NCI-H2029 (cell line): ENCODE results near the gene ARHGAP32.
A peak's percentile ranks its signal among the peaks of the same experiment; 100 is the strongest.
"Not testable (repeated sequence)": the region's sequence is repeated elsewhere in the genome, so short reads cannot be mapped to it uniquely, and the experiment has no call there.

Experiments used
- DNase-seq: peaks from one replicate; lab custom pipeline; 2025; lab: John Stamatoyannopoulos, UW

ARHGAP32 gene

DNA sequence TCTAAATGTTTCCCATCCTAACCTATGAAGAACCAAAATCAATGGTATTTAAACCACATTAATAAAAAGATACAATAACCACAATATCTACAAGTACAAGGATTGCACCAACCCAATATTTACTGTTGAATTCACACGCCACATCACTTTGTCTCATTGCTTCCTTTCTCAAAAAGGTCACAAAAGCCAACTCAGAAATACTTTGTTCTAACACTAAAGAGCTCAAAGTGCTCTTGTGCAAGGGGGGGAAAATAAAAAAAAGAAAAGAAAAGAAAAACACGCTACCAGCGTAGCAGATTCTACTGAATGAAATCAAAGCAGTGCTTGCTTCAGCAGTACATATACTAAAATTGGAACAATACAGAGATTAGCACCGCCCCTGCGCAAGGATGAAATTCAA lies 10.5 kb upstream of the ARHGAP32 start:
- DNase-seq: no peak

DNA sequence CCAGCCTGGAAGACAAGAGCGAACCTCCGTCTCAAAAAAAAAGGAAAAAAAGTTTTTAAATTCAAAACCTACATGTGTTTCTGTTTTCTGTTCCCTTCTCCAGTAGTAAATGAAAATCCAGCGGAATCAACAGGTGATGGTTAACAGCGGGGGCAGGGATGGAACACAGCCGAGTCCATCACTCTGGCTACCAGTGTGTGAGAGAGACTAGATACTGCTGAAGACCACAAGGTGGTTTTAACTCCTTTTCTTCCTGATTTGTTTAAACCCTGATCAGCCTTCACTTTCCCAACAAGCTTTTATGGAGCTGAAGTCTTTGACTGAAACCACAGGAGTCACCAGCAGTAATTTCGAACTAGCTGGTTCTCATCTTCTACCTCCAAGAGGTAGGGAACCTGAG lies 3.6 kb upstream of the ARHGAP32 start:
- DNase-seq: no peak

DNA sequence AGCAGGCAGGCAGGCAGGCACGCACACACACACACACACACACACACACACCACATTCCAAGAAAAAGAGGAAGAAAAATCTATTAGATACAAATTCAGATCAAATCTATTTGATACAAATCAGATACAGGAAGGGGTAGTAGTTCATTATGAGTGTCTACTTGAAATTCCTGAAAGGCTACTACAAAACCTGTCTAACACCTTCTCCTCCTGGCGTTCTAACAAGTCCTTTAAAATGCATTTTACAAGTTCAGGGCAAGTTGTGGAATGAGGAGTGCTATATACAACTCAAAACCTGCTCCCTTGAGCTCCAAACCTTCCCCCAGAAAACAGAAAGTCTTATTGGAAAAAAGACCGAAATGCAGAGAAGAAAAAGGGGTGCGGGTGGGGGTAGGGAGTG lies 476 bp downstream of the ARHGAP32 start:
- no peak for DNase-seq

DNA sequence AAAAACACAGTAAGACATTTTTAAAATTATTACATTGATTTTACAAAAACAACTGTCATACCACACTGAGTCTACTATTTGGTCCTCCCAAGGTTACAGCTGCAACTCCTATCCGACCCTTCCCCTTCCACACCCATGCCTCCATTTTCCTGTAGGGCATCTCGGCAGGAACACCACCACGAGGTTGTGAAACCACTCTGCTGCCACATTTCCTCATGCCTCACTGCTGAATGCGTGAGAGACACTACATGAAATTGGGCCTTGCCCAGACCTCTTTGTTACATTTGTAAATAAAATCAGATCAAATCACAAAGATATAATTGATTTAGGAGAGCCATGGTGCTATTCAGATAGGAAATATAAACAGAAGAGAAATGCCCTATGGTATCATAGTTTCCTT lies 2.0 kb downstream of the ARHGAP32 start:
- no peak for DNase-seq

DNA sequence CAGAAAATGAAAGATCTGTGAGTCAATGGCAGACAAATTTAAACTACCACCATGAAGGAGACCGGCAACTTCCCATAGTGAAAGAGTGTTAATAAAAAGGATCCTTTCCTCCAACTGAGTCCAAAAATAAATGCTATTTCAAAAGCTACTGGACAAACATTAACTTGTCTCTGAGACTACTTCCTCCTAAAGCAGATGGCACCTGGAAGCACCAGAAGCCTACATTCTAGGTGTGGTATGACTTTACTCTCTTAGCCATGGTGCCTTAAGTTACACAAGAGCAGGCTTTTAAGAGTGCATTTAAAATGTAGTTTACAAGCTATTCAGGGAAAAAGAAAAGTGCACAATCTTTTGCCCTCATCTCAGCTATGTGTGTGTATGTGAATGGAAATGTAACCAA lies 2.5 kb downstream of the ARHGAP32 start:
- DNase-seq: no peak

DNA sequence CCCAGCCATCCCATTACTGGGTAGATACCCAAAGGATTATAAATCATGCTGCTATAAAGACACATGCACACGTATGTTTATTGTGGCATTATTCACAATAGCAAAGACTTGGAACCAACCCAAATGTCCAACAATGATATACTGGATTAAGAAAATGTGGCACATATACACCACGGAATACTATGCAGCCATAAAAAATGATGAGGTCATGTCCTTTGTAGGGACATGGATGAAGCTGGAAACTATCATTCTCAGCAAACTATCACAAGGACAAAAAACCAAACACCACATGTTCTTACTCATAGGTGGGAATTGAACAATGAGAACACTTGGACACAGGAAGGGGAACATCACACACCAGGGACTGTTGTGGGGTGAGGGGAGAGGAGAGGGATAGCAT lies 7.0 kb downstream of the ARHGAP32 start:
- DNase-seq: not testable (repeated sequence)

DNA sequence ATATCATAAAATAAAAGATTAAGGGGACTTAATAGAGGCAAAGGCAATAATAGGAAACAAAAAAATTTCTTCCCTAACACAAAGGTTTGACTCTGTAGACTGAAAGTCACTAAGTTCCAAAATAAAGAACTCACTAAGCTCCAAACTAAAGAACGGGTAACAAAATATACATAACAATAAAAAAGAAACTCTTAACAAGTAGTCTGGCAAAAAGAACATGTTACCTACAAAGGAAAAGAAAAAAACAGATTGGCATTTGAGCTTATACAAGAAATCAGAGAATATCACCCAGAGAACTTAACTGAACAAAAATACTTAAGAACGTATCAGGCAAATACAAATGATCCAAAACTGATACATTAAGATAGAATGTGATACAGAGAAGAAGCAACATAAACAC lies 7.5 kb downstream of the ARHGAP32 start:
- DNase-seq: no peak

DNA sequence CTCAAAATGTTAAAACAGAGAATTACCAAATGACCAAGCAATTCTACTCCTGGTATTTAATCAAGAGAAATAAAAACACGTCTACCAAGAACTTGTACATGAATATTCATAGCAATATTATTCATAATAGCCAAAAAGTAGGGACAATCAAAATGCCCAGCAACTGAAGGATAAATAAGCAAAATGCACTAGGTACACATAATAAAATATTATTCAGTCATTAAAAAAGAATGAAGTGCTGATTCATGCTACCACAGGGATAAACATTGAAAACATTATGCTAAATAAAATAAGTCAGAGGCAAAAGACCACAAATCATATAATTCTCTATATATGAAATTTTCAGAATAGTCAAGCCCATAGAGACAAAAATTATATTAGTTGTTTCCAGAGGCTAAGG lies 24.8 kb downstream of the ARHGAP32 start:
- no peak for DNase-seq

DNA sequence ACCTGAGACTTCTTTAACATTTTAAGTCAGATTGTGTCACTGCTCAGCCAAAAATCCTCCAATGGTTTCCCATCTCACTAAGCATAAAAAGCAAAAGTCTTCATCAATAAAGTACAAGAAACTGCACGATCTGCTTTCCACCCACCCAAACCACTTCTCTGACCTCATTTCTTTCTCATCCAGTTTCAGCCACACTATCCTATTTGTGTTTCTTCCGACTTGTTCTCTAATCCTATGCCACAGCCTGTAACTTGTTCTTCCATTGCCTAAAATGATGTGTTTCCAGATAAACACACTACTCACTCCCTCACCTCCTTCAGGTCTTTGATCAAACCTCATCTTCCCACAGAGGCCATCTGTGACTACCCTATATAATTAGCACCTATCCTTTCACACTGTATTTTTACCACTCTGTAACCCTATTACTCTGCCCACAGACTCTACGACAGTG lies 28.4 kb downstream of the ARHGAP32 start:
- DNase-seq: no peak

DNA sequence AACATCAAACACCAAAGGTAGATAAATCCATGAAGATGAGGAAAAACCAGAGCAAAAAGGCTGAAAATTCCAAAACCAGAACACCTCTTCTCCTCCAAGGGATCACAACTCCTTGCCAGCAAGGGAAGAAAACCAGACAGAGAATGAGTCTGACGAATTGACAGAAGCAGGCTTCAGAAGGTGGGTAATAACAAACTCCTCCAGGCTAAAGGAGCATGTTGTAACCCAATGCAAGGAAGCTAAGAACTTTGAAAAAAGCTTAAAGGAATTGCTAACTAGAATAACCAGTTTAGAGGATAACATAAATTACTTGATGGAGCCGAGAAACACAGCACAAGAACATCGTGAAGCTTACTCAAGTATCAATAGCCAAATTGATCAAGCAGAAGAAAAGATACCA lies 35.0 kb downstream of the ARHGAP32 start:
- not testable (repeated sequence) for DNase-seq

DNA sequence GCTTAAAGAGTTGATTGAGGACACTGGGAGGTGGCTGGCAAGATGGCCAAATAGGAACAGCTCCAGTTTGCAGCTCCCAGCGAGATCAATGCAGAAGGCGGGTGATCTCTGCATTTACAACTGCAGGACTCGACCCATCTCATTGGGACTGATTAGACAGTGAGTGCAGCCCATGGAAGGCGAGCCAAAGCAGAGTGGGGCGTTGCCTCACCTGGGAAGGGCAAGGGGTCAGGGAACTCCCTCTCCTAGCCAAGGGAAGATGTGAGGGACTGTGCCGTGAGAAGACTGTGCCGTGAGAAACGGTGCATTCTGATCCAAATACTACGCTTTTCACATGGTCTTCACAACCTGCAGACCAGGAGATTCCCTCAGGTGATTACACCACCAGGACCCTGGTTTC lies 36.4 kb downstream of the ARHGAP32 start:
- DNase-seq: no peak

DNA sequence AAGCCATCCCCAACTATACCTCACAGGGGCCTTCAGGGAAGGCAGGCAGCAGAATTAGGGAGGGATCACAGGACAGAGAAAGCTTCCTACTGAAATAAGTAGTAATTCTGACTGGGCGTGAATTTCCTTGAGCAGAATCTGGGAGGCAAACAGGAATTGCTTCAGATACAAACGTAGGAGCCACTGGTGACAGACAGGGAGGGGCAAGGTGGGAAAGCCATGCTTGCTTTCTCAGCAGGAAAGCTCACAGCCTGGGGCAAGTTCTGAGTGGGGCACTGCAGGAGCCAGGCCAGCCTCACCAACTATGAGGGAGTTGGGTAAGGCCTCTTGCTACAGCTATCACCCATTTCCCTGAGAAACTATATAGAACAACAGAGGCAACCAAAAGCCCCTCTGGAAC lies 43.6 kb downstream of the ARHGAP32 start:
- DNase-seq: no peak

DNA sequence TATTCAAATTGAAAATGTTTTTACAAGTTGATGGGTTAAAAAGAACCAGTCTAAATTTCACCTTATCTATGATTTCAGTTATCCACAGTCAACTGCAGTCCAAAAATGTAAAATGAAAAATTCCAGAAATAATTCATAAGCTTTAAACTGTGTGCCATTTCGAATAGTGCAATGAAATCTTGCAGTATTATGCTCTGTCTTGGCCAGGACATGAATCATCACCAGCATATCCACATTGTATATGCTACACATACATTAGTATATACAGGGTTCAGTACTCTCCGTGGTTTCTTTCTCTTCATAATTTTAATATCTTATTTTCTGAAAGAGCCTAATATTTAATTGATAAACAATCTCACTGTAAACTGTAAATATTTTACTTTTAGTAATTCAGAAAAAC lies 45.9 kb downstream of the ARHGAP32 start:
- no peak for DNase-seq

DNA sequence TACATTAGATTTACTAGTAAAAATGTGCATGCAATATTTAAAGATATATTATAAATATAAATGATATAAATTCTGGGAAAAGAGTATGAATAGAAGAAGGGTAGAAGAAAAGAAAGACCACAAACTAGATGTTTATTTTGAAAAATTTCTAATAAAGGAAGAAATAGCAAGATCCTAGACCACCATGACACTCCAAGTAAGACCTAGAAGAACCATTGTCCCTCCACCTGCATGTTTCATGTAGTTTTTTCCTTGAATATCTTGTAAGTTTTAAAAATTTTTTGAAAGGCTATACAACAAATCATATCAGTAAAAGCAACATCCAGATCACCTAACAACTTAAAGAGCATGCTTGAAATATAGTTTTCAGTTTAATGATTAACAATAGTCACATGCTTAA lies 46.8 kb downstream of the ARHGAP32 start:
- no peak for DNase-seq

DNA sequence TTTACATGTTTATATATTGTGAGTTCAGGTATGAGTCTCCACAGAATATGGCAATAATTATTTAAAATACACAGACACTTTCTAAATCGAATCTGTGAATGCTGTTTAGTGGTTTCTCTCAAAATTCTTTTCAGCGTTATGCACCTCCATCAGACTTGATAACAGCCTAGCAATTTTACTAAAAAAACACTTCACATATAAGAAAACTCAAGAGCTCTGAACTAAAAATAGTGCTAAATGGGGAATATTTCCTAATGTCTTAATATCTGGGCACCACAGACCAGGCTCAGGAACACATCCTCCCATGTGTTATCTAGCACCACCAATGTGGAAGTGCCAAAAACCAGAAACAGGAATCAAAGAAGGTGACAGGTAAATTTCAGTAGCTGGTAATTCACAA lies 47.9 kb downstream of the ARHGAP32 start:
- DNase-seq: no peak

DNA sequence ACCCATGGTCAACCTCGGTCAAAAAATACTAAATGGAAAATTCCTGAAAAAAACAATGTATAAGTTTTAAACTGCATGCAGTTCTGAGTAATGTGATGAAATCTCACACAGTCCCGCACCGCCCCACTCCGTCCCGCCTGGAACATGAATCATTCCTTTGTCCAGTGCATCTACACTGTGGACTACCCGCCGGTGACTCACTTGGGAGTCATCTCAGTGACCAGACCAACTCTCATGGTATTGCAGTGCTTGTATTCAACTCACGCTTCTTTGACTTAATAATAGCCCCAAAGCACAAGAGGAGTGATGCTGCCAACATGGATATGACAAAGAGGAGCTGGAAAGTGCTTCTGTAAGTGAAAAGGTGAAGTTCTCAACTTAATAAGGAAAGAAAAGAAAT lies 48.8 kb downstream of the ARHGAP32 start:
- no peak for DNase-seq

DNA sequence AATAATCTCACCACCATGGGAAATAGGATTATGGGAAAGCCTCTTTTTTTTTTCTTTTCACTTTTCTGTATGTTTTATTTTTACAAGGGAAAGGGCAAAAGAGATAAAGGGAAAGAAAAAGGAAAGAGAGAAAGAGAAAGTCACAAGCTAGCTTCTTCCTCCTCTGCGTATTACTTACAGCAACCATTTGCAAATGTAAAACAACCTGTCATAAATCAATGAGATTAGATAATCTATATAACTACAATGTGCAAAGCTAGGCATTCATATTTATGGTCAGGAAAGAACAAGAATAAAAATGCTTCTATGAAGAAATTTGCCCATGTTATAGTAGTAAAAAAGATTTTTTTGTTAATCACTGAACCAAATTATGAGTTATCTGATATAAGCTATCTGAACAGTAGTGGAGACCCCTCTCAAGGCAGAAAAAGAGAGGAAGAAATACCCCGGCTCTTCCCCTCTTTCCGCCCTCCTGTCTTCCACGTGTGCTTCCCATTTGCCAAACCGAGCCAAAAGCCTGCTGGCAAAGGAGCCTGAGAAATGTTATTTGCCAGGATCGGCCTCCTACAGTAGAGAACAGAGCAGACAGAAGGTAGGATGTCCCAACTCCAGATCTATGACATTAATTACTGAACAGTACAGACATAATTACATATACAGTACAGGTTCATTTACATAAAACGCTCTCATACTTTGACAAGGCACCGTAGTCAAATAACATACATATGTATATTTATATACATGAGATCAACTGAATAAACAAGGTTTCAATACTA lies 50.2 kb downstream of the ARHGAP32 start:
- no peak for DNase-seq

DNA sequence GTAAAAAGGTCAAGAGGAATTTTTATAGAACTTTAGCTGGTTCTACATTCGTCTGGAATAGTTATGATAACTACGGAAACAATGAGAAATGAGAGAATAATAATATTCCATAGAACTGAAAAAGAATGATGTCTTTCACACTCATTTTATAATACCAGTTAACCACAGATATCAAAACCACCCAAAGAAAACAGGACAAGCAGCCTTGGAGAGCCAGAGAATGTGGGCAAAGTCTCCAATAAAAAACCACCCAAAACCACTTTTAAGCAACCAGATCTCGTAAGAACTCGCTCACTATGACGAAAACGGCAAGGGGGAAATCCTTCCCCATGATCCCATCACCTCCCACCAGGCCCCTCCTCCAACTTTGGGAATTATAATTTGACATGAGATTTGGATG lies 60.8 kb downstream of the ARHGAP32 start:
- DNase-seq: no peak

DNA sequence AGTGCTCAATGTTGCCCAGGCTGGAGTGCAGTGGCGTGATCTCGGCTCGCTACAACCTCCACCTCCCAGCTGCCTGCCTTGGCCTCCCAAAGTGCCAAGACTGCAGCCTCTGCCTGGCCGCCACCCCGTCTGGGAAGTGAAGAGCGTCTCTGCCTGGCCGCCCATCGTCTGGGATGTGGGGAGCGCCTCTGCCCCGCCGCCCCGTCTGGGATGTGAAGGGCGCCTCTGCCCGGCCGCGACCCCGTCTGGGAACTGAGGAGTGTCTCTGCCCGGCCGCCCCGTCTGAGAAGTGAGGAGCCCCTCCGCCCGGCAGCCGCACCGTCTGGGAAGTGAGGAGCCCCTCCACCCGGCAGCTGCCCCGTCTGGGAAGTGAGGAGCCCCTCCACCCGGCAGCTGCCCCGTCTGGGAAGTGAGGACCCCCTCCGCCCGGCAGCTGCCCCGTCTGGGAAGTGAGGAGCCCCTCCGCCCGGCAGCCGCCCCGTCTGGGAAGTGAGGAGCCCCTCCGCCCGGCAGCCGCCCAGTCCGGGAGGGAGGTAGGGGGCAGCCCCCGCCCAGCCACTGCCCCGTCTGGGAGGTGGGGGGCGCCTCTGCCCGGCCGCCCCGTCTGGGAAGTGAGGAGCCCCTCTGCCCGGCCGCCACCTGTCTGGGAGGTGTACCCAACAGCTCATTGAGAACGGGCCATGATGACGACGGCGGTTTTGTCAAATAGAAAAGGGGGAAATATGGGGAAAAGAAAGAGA lies 63.1 kb downstream of the ARHGAP32 start:
- not testable (repeated sequence) for DNase-seq

DNA sequence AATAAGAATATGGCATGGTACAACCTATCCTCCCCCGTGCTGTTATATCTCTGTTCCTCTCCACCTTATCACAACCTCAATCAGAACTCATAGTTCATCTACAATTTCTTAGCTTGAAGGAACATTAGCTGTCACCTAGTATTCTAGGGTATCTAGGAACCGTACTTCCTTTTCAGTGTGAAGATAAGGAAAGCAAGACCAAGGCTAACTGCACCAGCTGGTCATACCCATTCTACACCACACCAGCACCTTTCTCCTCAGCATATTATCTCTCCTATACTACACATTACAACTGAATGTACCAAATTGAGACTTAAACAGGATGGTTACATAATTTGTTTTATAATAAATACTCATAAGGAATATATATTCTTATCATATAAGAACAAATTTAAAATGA lies 73.1 kb downstream of the ARHGAP32 start:
- no peak for DNase-seq

DNA sequence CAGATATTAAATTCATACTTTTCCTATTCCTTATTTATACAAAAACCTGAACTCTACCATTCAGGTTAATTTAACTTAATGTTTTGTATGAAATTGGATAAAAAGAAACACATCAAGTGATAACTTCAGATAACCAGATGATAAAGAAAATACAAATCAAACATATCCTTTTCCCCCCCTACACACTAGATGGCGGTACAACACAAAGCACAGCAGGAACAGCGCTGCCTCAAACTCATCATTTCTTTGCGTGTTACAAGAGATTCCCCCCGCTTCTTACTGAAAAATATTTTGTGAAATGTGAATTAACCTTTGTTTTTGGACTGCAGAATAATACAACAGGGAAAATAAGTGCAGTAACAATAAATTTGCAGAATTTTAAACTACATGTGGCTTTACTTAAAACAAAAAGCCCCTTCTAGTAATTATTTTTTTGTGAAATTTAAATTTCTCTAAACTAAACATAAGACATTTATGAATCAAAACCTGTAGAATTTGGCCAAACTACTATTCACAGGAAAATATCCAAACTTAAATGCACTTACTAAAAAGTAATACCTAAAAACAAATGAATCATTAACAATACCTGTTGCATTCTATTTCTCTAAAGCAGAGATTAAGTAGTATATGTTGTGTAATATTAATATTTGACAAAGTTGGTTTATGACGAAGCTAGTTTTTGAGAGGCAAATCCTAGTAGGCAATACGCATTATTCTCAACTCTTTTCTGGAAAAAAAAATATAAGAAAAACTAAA lies 74.4 kb downstream of the ARHGAP32 start:
- peak; percentile 34 for DNase-seq

DNA sequence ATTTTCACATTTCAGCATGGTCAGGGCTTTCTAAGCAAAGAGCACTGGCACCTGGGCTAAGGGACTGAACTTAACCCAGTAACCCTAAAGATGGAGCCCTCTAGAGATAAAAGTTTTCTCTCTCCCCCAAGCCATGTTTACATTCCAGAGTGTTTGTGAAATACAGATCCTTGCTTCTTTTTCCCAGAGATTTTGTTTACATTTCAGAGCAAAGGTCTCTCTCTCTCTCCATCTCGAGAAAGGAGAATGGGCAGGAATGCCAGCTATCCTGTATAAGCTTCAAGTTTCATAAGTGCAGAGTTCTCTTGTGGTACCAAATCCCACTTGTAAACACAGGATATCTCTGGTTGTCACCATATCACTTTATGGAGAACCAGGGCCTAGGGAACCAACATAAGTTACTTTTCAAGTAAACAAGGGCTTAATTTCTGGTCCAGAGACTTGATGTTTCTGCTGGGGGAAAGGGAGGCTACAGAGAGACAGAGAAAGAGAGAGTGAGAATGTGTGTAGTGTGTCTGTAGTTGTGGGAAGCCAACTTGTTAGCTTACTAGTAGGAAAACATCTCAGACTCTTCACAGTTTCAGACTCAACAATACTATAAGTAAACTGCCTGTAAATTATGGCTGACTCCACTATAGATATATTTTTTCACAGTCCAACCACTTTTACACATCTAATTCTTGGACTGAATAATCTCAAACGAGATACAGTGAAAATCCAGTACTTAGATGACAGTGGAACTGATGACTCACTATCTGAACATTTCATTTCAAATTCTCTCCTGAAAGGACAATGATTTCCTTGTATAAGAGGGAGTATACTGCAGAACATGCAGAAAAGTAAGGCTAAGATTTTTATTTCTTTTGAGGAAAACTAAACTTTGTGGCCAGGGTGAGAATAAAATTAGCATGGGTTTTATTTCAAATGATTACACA lies 76.2 kb downstream of the ARHGAP32 start:
- DNase-seq: no peak
